Left ventricle myocardium inferior (tissue), 1 donor: ENCODE data around the gene ETV1. TPM values are rescaled to one million over a fixed set of nuclear protein-coding genes. Genes with fewer than 3 reads are reported as not detected.

Experiments
- DNase-seq: peaks from one replicate; pipeline ENCODE4 v3.0.0-alpha.2; 2020
- H3K27ac ChIP-seq: fragments of 200-600 bp; replicated peaks from 2 replicates; pipeline ENCODE4 v1.8.0; 2021
- H3K27me3 ChIP-seq: fragments of 200-600 bp; 2 replicates; pipeline ENCODE4 v1.8.0; 2021; ENCODE audit warnings: low read depth
- H3K36me3 ChIP-seq: fragments of 200-600 bp; 2 replicates; pipeline ENCODE4 v1.8.0; 2021
- H3K4me1 ChIP-seq: fragments of 200-600 bp; 2 replicates; pipeline ENCODE4 v1.8.0; 2021
- H3K4me3 ChIP-seq: fragments of 200-600 bp; 2 replicates; pipeline ENCODE4 v1.8.0; 2021; ENCODE audit warnings: mild to moderate bottlenecking, moderate library complexity
- H3K9me3 ChIP-seq: fragments of 200-600 bp; replicated peaks from 2 replicates; pipeline ENCODE4 v1.8.0; 2021
- intact Hi-C: fragments of 100-400 bp; cut with micrococcal nuclease; formaldehyde crosslinking; loops from one replicate; pipeline ENCODE4 v1.11.0; 2022
- total RNA-seq: library from RNA; stranded (reverse); fragmentation: NEBNext Ultra II Directional; extraction: Animal tissue kit (Norgen Biotek cat#: 25700); gene quantifications from one replicate; pipeline ENCODE4 v1.2.1, GENCODE V29; 2021
- TF ChIP-seq, protein P1 (sequence below): fragments of 200-600 bp; IDR thresholded peaks from 2 replicates; pipeline ENCODE4 v1.8.0; 2021; ENCODE audit warnings: antibody characterized with exemption, mild to moderate bottlenecking, borderline replicate concordance
- donor health status: DM: no; HTN: yes; CAD: no; lungs with severe emphysema.

The ETV1 gene
- total RNA-seq, 1 donor from 2014 or later: 59.7 TPM

- Histone ChIP-seq H3K27me3 (no peaks in the 10 kb centered on the region), H3K27ac (no peak overlapping the region), H3K4me1 (no peaks in the 10 kb centered on the region), H3K9me3 (no peaks in the 10 kb centered on the region), H3K4me3 (no peak overlapping the region), H3K36me3 (no peaks in the 10 kb centered on the region)
- no peak for DNase-seq
- intact Hi-C loops: no loop called here
- TF ChIP-seq, protein P1, sequence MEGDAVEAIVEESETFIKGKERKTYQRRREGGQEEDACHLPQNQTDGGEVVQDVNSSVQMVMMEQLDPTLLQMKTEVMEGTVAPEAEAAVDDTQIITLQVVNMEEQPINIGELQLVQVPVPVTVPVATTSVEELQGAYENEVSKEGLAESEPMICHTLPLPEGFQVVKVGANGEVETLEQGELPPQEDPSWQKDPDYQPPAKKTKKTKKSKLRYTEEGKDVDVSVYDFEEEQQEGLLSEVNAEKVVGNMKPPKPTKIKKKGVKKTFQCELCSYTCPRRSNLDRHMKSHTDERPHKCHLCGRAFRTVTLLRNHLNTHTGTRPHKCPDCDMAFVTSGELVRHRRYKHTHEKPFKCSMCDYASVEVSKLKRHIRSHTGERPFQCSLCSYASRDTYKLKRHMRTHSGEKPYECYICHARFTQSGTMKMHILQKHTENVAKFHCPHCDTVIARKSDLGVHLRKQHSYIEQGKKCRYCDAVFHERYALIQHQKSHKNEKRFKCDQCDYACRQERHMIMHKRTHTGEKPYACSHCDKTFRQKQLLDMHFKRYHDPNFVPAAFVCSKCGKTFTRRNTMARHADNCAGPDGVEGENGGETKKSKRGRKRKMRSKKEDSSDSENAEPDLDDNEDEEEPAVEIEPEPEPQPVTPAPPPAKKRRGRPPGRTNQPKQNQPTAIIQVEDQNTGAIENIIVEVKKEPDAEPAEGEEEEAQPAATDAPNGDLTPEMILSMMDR: no peak
Measured at GRCh38 chr7:13963925-13964324, 25.5 kb downstream of the ETV1 start.

DNA sequence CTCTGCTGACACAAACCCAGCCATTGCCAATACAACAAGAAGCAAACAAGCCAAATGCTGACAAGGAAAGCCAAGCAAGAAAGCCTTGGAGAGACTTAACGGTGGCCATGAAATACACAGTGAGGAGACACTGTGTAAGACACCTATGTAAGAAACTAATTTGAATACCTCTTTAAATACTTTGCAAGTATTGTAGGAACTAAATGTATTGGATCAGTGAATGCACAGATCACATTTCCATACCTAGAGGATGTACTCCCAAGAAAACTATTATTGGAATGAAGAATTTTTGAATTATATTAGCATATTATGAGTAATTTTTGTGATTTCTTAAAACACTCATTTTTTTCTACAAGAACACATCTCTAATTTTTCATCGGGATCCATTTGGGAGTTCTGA, 34.0 kb downstream of the ETV1 start:
- Histone ChIP-seq H3K4me3 (no peak overlapping the region), H3K27me3 (no peaks in the 10 kb centered on the region), H3K4me1 (peaks cover 7% of the 10 kb centered on the region), H3K27ac (no peak overlapping the region), H3K36me3 (no peaks in the 10 kb centered on the region), H3K9me3 (no peaks in the 10 kb centered on the region)
- intact Hi-C loops: no loop called here
- TF ChIP-seq, protein P1: no peak
- no peak for DNase-seq

GRCh38 chr7:13953368-13953767, 36.1 kb downstream of the ETV1 start:
- intact Hi-C loops: no loop called here
- H3K27ac ChIP-seq: no peak overlapping the region
- no peaks in the 10 kb centered on the region for H3K9me3 ChIP-seq
- H3K4me1 ChIP-seq: peaks cover 7% of the 10 kb centered on the region
- DNase-seq: no peak
- no peaks in the 10 kb centered on the region for H3K36me3 ChIP-seq
- no peak overlapping the region for H3K4me3 ChIP-seq
- no peaks in the 10 kb centered on the region for H3K27me3 ChIP-seq
- TF ChIP-seq, protein P1: no peak

GRCh38 chr7:13952921-13953320, 36.5 kb downstream of the ETV1 start:
- no peak for DNase-seq
- H3K36me3 ChIP-seq: no peaks in the 10 kb centered on the region
- no peak overlapping the region for H3K27ac ChIP-seq
- H3K27me3 ChIP-seq: no peaks in the 10 kb centered on the region
- TF ChIP-seq, protein P1: no peak
- peaks cover 7% of the 10 kb centered on the region for H3K4me1 ChIP-seq
- H3K4me3 ChIP-seq: no peak overlapping the region
- H3K9me3 ChIP-seq: no peaks in the 10 kb centered on the region
- intact Hi-C loops: no loop called here

- no peak for DNase-seq
- TF ChIP-seq, protein P1: no peak
- H3K9me3 ChIP-seq: no peaks in the 10 kb centered on the region
- no peaks in the 10 kb centered on the region for H3K36me3 ChIP-seq
- no peaks in the 10 kb centered on the region for H3K4me1 ChIP-seq
- H3K4me3 ChIP-seq: no peak overlapping the region
- no peak overlapping the region for H3K27ac ChIP-seq
- H3K27me3 ChIP-seq: no peaks in the 10 kb centered on the region
- intact Hi-C loops: no loop called here
Measured at GRCh38 chr7:13949939-13950338, 39.5 kb downstream of the ETV1 start.

DNA sequence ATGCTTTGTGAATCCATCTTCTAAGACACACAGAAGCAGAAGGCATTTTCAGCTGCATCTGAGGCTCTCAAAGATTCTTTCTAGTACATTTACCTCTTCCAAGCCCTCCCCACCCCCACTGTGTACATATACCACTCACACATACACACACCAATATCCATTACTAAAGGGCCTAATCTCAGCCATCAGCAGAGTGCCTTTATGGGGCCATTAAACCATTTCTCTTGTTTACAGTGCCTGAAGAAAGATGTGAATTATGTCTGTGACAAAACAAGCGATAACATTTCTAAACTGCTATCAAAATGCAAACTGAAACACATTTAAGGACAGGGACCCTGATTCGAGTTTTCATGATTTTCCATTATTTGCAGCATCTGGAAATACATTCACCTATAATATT, 40.0 kb downstream of the ETV1 start:
- TF ChIP-seq, protein P1: no peak
- Histone ChIP-seq H3K27ac (no peak overlapping the region), H3K4me3 (no peak overlapping the region), H3K27me3 (no peaks in the 10 kb centered on the region), H3K4me1 (no peaks in the 10 kb centered on the region), H3K36me3 (no peaks in the 10 kb centered on the region), H3K9me3 (no peaks in the 10 kb centered on the region)
- intact Hi-C loops: no loop called here
- no peak for DNase-seq
